SKM-1 (cell line): Measurements from ENCODE around the gene PLEKHA4.
"Not testable (repeated sequence)": the region's sequence is repeated elsewhere in the genome, so short reads cannot be mapped to it uniquely, and the experiment has no call there.

Source experiments
- DNase-seq: peaks from one replicate; lab custom pipeline; 2025; ENCODE audit not compliant: unreplicated experiment; lab: John Stamatoyannopoulos, UW

PLEKHA4 gene

GRCh38 chr19:48802623-48803022, 65.8 kb downstream of the PLEKHA4 start:
- no peak for DNase-seq

GRCh38 chr19:48799358-48800300, 68.8 kb downstream of the PLEKHA4 start:
- DNase-seq, result no peak

GRCh38 chr19:48798937-48799336, 69.5 kb downstream of the PLEKHA4 start:
- no peak for DNase-seq

- DNase-seq, result no peak
Measured at GRCh38 chr19:48797103-48797502, 71.3 kb downstream of the PLEKHA4 start.

GRCh38 chr19:48796298-48797083, 71.9 kb downstream of the PLEKHA4 start:
- no peak for DNase-seq

GRCh38 chr19:48795685-48796070, 72.7 kb downstream of the PLEKHA4 start:
- DNase-seq, result no peak

GRCh38 chr19:48795055-48795684, 73.2 kb downstream of the PLEKHA4 start:
- peak; percentile 59 for DNase-seq

- no peak for DNase-seq
Measured at GRCh38 chr19:48794291-48794690, 74.1 kb downstream of the PLEKHA4 start.

- no peak for DNase-seq
Measured at GRCh38 chr19:48793271-48793670, 75.1 kb downstream of the PLEKHA4 start.

- not testable (repeated sequence) for DNase-seq
Measured at GRCh38 chr19:48787331-48787730, 81.1 kb downstream of the PLEKHA4 start.
